Loucy (cell line): ENCODE data around the gene SLC2A11.

Source experiments
- EZH2phosphoT487 ChIP-seq: fragments of 200-600 bp; IDR thresholded peaks from 2 replicates; pipeline ENCODE4 v1.6.1; 2018; ENCODE audit warnings: antibody characterized with exemption, mild to moderate bottlenecking, moderate library complexity, borderline replicate concordance
- TF ChIP-seq, protein P1 (sequence below): fragments of 200-600 bp; sonication (generic); conservative IDR thresholded peaks from 2 replicates; pipeline ENCODE4 v1.5.1; 2014; ENCODE audit warnings: mild to moderate bottlenecking, antibody characterized with exemption, low read length

DNA sequence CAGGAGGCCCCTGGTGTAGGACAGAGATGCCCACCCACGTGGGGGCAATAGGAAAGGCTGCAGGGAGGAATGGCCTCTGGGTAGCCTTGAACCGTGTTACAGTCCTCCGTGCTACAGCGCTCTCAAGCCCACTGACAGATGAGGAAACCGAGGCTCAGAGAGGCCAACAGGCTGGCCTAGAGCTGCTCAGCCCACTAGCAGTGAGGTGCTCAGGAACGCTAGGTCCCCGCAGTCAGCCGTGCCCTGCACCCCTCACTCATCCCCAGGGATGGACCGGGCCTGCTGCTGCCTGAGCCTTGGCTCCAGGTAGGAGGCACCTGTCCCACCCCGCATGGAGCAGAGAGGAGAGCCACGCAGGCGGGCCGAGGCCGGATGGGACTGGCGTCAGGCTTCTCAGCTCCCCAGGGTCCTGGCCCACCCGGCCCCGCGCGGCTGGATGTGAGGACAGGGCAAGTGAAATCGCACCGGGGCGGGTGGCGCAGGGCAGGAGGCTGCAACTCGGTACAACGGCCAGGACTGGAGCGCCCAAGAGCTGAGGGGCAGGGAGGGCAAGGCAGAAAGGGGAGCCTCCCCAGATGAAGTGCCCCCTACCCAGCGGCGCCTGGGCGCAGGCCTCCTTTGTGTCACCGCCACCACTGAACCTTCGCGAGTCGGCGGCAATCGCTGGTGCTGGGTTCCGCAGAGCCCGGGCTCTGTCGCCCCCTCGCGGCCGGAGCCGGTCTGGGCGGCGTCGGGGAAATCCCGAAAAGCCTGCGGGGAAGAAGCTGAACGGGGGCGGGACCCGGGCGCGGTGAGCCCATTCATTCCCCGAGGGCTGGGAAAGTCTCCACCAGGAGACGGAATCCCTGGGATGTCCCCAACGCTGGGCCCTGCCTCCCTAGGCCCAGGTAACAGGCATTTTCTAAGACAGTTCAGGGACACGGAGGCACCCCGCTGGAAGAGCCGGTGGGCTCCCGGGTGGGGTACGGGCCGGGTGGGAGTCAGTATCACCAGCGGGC is 8.4 kb upstream of the SLC2A11 start:
- TF ChIP-seq, protein P1, sequence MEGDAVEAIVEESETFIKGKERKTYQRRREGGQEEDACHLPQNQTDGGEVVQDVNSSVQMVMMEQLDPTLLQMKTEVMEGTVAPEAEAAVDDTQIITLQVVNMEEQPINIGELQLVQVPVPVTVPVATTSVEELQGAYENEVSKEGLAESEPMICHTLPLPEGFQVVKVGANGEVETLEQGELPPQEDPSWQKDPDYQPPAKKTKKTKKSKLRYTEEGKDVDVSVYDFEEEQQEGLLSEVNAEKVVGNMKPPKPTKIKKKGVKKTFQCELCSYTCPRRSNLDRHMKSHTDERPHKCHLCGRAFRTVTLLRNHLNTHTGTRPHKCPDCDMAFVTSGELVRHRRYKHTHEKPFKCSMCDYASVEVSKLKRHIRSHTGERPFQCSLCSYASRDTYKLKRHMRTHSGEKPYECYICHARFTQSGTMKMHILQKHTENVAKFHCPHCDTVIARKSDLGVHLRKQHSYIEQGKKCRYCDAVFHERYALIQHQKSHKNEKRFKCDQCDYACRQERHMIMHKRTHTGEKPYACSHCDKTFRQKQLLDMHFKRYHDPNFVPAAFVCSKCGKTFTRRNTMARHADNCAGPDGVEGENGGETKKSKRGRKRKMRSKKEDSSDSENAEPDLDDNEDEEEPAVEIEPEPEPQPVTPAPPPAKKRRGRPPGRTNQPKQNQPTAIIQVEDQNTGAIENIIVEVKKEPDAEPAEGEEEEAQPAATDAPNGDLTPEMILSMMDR = peak; percentile 85
- TF ChIP-seq EZH2phosphoT487 = no peak
